GM19240 (cell line): ENCODE results near the gene RASIP1.

Experiments
- DNase-seq: peaks from one replicate; pipeline ENCODE4 v3.0.0; 2011; ENCODE audit warnings: low spot score; ENCODE audit not compliant: insufficient read length

The RASIP1 gene

GRCh38 chr19:48674216-48674809 lies 66.1 kb downstream of the RASIP1 start:
- DNase-seq, result no peak

GRCh38 chr19:48673436-48674100 lies 66.8 kb downstream of the RASIP1 start:
- DNase-seq, result no peak

GRCh38 chr19:48672994-48673393 lies 67.4 kb downstream of the RASIP1 start, which contains the start of gene NTN5:
TSS of gene NTN5 (minus strand) at chr19:48673017. CDS start at chr19:48670986, 2,031 bp downstream.
- no peak for DNase-seq

- no peak for DNase-seq
Observed at GRCh38 chr19:48671446-48671995, 68.9 kb downstream of the RASIP1 start.

- no peak for DNase-seq
Observed at GRCh38 chr19:48670699-48671445, 69.5 kb downstream of the RASIP1 start.
